GM23338 (cell line): ENCODE measurements around the gene USP21. TPM values are rescaled to one million over a fixed set of nuclear protein-coding genes. Genes with fewer than 3 reads are reported as not detected.
A peak's percentile ranks its signal among the peaks of the same experiment; 100 is the strongest.

Experiments
- ATAC-seq: fragments of 200-7000 bp; cut with Tn5 transposase; 3 replicates; pipeline ENCODE4 v1.9.1; 2020
- DNase-seq: peaks from one replicate; pipeline ENCODE4 v3.0.0-alpha.2; 2015; ENCODE audit warnings: low spot score
- H2AFZ ChIP-seq: fragments of 200-600 bp; sonication (generic); 2 replicates; pipeline ENCODE4 v1.8.0; 2016; ENCODE audit warnings: antibody characterized with exemption, mild to moderate bottlenecking, moderate library complexity
- H3F3A ChIP-seq: fragments of 200-600 bp; sonication (generic); replicated peaks from 2 replicates; pipeline ENCODE4 v1.8.0; 2017; ENCODE audit warnings: antibody characterized with exemption, mixed run types, low read depth
- H3K27ac ChIP-seq: fragments of 200-600 bp; sonication (generic); 2 replicates; pipeline ENCODE4 v1.6.1; 2016; ENCODE audit warnings: low read depth
- H3K27me3 ChIP-seq: fragments of 200-600 bp; sonication (generic); 2 replicates; pipeline ENCODE4 v1.8.0; 2016; ENCODE audit warnings: mild to moderate bottlenecking, mixed run types, moderate library complexity; ENCODE audit not compliant: insufficient read depth
- H3K36me3 ChIP-seq: fragments of 200-600 bp; sonication (generic); 2 replicates; pipeline ENCODE4 v1.8.0; 2016; ENCODE audit warnings: mild to moderate bottlenecking; ENCODE audit not compliant: insufficient read depth
- H3K4me1 ChIP-seq: fragments of 200-600 bp; sonication (generic); 2 replicates; pipeline ENCODE4 v1.8.0; 2016; ENCODE audit warnings: mild to moderate bottlenecking, moderate library complexity; ENCODE audit not compliant: insufficient read depth
- H3K4me2 ChIP-seq: fragments of 200-600 bp; sonication (generic); 2 replicates; pipeline ENCODE4 v1.7.1; 2017; ENCODE audit warnings: mixed run types
- H3K4me3 ChIP-seq: fragments of 200-600 bp; sonication (generic); 2 replicates; pipeline ENCODE4 v1.6.1; 2016; ENCODE audit warnings: mixed run types
- H3K79me2 ChIP-seq: fragments of 200-600 bp; sonication (generic); replicated peaks from 2 replicates; pipeline ENCODE4 v1.8.0; 2017; ENCODE audit warnings: mild to moderate bottlenecking; ENCODE audit not compliant: insufficient read depth
- H3K9me2 ChIP-seq: fragments of 200-600 bp; sonication (generic); 2 replicates; pipeline ENCODE4 v1.8.0; 2017; ENCODE audit not compliant: insufficient read depth
- H4K20me1 ChIP-seq: fragments of 200-600 bp; sonication (generic); replicated peaks from 2 replicates; pipeline ENCODE4 v1.8.0; 2017; ENCODE audit warnings: mild to moderate bottlenecking; ENCODE audit not compliant: insufficient read depth
- H3K27ac Mint-ChIP-seq: 2 replicates; pipeline ENCODE4 v1.8.0; 2020; ENCODE audit warnings: inconsistent platforms, mild to moderate bottlenecking, moderate library complexity, mixed read lengths
- H3K27me3 Mint-ChIP-seq: 3 replicates; pipeline ENCODE4 v1.8.0; 2022; ENCODE audit warnings: low read depth, mild to moderate bottlenecking, moderate library complexity, mixed read lengths, inconsistent platforms; ENCODE audit not compliant: insufficient read depth, poor library complexity
- H3K36me3 Mint-ChIP-seq: 3 replicates; pipeline ENCODE4 v1.8.0; 2021; ENCODE audit warnings: low read depth, mild to moderate bottlenecking, inconsistent platforms, moderate library complexity, mixed read lengths
- H3K4me1 Mint-ChIP-seq: 3 replicates; pipeline ENCODE4 v1.8.0; 2020; ENCODE audit warnings: mild to moderate bottlenecking, inconsistent platforms, mixed read lengths
- H3K4me3 Mint-ChIP-seq: 3 replicates; pipeline ENCODE4 v1.8.0; 2021; ENCODE audit warnings: moderate library complexity, mild to moderate bottlenecking, inconsistent platforms, mixed read lengths
- H3K9me3 Mint-ChIP-seq: 3 replicates; pipeline ENCODE4 v1.8.0; 2020; ENCODE audit warnings: moderate library complexity, mild to moderate bottlenecking, inconsistent platforms, mixed read lengths
- EZH2 ChIP-seq: fragments of 200-600 bp; sonication (generic); IDR thresholded peaks from one replicate; pipeline ENCODE4 v1.8.0; 2017; ENCODE audit warnings: antibody characterized with exemption, mild to moderate bottlenecking, low read depth; ENCODE audit not compliant: unreplicated experiment
- EZH2phosphoT487 ChIP-seq: fragments of 200-600 bp; sonication (generic); IDR thresholded peaks from one replicate; pipeline ENCODE4 v1.8.1; 2018; ENCODE audit warnings: antibody characterized with exemption; ENCODE audit not compliant: unreplicated experiment
- JUNB ChIP-seq: IDR thresholded peaks from one replicate; pipeline ENCODE4 v1.6.1; 2016; ENCODE audit warnings: antibody characterized with exemption; ENCODE audit not compliant: unreplicated experiment
- NANOG ChIP-seq: IDR thresholded peaks from 2 replicates; pipeline ENCODE4 v1.6.1; 2016; ENCODE audit warnings: antibody characterized with exemption, borderline replicate concordance
- POLR2AphosphoS5 ChIP-seq: IDR thresholded peaks from 2 replicates; pipeline ENCODE4 v1.6.1; 2016; ENCODE audit warnings: antibody characterized with exemption, low read depth
- STAT1 ChIP-seq: IDR thresholded peaks from one replicate; pipeline ENCODE4 v1.6.1; 2016; ENCODE audit warnings: antibody characterized with exemption; ENCODE audit not compliant: unreplicated experiment
- ZNF114 ChIP-seq: fragments of 250-450 bp; sonication (Bioruptor Pico); IDR thresholded peaks from 2 replicates; pipeline ENCODE4 v1.5.0; 2020; ENCODE audit warnings: mild to moderate bottlenecking, moderate library complexity
- ZNF331 ChIP-seq: fragments of 250-450 bp; sonication (Bioruptor Pico); IDR thresholded peaks from 2 replicates; pipeline ENCODE4 v1.5.0; 2020; ENCODE audit warnings: low read depth, mild to moderate bottlenecking, moderate library complexity
- polyA plus RNA-seq: library from polyadenylated mRNA; unstranded; fragments of >200 nt; fragmentation: Nextera tagmentation; extraction: Ambion mirVana; gene quantifications from 2 replicates; pipeline ENCODE4 v1.2.1, GENCODE V29; 2016
- total RNA-seq: library from RNA; depleted of rRNA; stranded (reverse); fragments of >200 nt; shearing (Covaris generic); gene quantifications from 2 replicates; pipeline ENCODE4 v1.2.3, GENCODE V29; 2014
- TF ChIP-seq, protein P1 (sequence below): IDR thresholded peaks from one replicate; pipeline ENCODE4 v1.6.1; 2018; ENCODE audit warnings: antibody characterized with exemption; ENCODE audit not compliant: unreplicated experiment
- TF ChIP-seq, protein P2 (sequence below), 2 experiments: fragments of 200-600 bp in 1 of 2; sonication (generic) in 1 of 2; conservative IDR thresholded peaks; 2 replicates each; pipeline versions ENCODE4 v1.5.1 to v1.6.1; 2016 to 2017; ENCODE audit warnings: antibody characterized with exemption in 2 of 2, low read depth in 2 of 2, mild to moderate bottlenecking in 2 of 2, moderate library complexity in 1 of 2
- TF ChIP-seq, protein P3 (sequence below): IDR thresholded peaks from 2 replicates; pipeline ENCODE4 v1.6.1; 2016; ENCODE audit warnings: antibody characterized with exemption

The USP21 gene
- total and polyA plus RNA-seq, 2 experiments from 2014 or later = 17.9 to 25.6 TPM

DNA sequence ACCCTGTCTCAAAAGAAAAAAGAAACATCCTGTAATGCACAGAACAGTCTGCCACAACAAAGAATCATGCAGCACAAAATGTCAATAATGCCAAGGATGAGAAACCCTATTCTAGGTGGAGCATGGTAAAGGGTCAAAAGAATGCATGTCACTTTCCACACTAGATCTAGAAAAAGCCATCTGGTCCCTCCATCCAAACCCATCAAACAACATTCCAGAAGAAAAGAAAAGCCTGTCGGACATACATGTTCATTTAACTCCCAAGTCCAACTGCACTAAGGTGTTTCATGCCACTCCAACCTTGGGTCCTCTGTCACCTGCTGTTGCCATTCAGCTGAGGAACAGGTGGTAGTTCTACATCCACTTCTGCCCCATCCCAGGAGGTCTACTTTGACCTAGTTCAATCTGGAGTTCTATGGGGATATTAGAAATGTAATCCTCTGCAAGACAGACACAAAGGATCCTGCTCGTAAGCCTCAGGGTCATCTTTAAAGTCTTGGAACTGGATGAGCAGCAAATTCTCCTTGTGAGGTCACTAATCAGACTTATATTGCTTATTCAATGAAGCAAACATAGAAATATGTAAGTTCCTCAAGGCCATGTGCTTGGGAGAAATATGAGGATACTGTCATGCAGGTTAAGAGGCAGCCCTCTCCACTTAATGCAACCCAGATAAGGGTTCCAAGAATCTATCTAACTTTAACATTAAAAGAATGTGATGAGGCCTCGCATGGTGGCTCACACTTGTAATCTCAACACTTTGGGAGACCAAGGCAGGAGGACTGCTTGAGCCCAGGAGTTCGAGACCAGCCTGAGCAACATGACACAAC is 30.5 kb upstream of the USP21 start (continued):
- TF ChIP-seq, protein P1, sequence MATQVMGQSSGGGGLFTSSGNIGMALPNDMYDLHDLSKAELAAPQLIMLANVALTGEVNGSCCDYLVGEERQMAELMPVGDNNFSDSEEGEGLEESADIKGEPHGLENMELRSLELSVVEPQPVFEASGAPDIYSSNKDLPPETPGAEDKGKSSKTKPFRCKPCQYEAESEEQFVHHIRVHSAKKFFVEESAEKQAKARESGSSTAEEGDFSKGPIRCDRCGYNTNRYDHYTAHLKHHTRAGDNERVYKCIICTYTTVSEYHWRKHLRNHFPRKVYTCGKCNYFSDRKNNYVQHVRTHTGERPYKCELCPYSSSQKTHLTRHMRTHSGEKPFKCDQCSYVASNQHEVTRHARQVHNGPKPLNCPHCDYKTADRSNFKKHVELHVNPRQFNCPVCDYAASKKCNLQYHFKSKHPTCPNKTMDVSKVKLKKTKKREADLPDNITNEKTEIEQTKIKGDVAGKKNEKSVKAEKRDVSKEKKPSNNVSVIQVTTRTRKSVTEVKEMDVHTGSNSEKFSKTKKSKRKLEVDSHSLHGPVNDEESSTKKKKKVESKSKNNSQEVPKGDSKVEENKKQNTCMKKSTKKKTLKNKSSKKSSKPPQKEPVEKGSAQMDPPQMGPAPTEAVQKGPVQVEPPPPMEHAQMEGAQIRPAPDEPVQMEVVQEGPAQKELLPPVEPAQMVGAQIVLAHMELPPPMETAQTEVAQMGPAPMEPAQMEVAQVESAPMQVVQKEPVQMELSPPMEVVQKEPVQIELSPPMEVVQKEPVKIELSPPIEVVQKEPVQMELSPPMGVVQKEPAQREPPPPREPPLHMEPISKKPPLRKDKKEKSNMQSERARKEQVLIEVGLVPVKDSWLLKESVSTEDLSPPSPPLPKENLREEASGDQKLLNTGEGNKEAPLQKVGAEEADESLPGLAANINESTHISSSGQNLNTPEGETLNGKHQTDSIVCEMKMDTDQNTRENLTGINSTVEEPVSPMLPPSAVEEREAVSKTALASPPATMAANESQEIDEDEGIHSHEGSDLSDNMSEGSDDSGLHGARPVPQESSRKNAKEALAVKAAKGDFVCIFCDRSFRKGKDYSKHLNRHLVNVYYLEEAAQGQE = no peak
- no peak for TF ChIP-seq NANOG
- no peak for TF ChIP-seq ZNF331 (CRISPR knock-in tag)
- TF ChIP-seq, protein P2, sequence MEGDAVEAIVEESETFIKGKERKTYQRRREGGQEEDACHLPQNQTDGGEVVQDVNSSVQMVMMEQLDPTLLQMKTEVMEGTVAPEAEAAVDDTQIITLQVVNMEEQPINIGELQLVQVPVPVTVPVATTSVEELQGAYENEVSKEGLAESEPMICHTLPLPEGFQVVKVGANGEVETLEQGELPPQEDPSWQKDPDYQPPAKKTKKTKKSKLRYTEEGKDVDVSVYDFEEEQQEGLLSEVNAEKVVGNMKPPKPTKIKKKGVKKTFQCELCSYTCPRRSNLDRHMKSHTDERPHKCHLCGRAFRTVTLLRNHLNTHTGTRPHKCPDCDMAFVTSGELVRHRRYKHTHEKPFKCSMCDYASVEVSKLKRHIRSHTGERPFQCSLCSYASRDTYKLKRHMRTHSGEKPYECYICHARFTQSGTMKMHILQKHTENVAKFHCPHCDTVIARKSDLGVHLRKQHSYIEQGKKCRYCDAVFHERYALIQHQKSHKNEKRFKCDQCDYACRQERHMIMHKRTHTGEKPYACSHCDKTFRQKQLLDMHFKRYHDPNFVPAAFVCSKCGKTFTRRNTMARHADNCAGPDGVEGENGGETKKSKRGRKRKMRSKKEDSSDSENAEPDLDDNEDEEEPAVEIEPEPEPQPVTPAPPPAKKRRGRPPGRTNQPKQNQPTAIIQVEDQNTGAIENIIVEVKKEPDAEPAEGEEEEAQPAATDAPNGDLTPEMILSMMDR (conservative IDR thresholded peaks at IDR 0.05; ENCODE audit: low read depth in 2 of 2) = no peak

DNA sequence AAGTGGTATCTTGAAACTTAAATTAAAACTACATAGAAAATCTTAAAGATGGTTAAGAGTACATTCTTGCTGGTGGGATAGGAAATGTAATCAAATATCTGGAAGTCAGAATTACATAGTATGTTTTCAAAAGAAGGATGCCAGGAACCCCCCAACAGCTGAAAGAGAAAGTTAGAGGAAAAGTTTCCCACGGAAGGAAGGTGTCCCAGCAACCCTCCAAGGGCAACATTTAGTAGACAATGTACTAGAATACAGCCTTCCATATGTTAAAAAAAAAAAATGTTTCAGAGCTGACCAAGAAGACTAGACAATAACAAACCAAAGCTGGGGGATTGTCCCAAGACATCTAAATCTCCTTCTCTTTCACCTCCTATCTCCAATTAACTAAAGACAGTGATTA is 29.0 kb upstream of the USP21 start:
- H3K27ac Mint-ChIP-seq = peak overlapping the region; percentile 97; the same call in 1 of the 2 replicates
- no peaks in the 10 kb centered on the region for H3K9me3 Mint-ChIP-seq
- Histone ChIP-seq H2AFZ (no peak overlapping the region), H3K9me2 (no peaks in the 10 kb centered on the region; the same call in 1 of the 2 replicates), H3K27ac (no peak overlapping the region), H3F3A (peaks cover 25% of the 10 kb centered on the region), H3K36me3 (peaks cover 20% of the 10 kb centered on the region), H3K79me2 (peaks cover 84% of the 10 kb centered on the region), H3K4me3 (peak overlapping the region; percentile 77; the same call in 1 of the 2 replicates), H3K4me2 (0 out of 2 replicates have a peak overlapping the region, but pooled peaks have one; percentile 87), H4K20me1 (no peaks in the 10 kb centered on the region; the same call in none of the 2 replicates), H3K27me3 (no peaks in the 10 kb centered on the region), H3K4me1 (peaks cover 22% of the 10 kb centered on the region)
- ATAC-seq = no peak
- no peak overlapping the region; the same call in 1 of the 3 replicates for H3K4me3 Mint-ChIP-seq
- DNase-seq = no peak
- peaks cover 20% of the 10 kb centered on the region for H3K4me1 Mint-ChIP-seq
- H3K27me3 Mint-ChIP-seq = peaks cover 3% of the 10 kb centered on the region
- peaks cover 34% of the 10 kb centered on the region for H3K36me3 Mint-ChIP-seq
- TF ChIP-seq, protein P3, sequence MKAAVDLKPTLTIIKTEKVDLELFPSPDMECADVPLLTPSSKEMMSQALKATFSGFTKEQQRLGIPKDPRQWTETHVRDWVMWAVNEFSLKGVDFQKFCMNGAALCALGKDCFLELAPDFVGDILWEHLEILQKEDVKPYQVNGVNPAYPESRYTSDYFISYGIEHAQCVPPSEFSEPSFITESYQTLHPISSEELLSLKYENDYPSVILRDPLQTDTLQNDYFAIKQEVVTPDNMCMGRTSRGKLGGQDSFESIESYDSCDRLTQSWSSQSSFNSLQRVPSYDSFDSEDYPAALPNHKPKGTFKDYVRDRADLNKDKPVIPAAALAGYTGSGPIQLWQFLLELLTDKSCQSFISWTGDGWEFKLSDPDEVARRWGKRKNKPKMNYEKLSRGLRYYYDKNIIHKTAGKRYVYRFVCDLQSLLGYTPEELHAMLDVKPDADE = no peak
- TF ChIP-seq ZNF331 (CRISPR knock-in tag) (no peak), STAT1 (no peak), EZH2phosphoT487 (no peak), EZH2 (no peak), ZNF114 (CRISPR knock-in tag) (no peak), NANOG (no peak), POLR2AphosphoS5 (no peak), JUNB (no peak)
- TF ChIP-seq, protein P2 (conservative IDR thresholded peaks at IDR 0.05; ENCODE audit: low read depth in 2 of 2) = no peak
